ENCODE data around the gene CNTNAP5.

CNTNAP5 gene

DNA sequence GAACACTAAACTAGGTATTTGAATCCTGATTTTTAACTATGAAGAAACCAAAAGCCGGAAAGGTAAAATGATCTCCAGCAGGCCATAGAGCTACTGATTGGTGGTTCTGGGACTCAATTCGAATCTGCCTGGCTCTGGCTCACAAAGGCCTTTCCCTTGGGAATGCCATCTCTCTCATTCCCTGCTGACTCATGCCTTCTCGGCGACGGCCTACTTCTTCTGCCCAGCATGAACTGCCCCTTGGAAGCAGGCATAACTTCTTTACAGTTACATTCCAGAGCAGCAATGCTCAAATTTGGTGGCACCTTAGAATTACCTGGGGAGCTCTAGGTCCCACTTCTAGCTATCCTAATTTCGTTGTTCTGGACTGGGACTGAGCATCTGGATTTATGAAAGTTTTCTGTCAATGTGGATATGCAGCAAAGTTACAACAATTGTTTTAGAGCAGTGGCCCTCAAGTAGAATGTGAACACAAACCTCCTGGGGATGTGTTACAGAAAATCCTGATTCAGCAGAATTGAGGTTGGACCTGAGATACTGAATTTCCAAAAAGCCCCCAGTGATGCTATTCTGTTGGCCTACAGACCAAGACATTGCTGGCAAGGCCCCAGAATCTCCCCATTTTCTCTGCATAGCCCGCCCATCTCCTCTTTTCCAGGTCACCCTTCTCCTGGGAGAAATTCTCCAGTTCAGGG, 261.1 kb downstream of the CNTNAP5 start:
- TF ChIP-seq POLR2A (IDR thresholded peaks at IDR 0.05; ENCODE audit: extremely low read depth, insufficient read length): no peak
- H3K4me3 ChIP-seq (ENCODE audit: low read depth, low read length): no peak overlapping the region
- DNase-seq (ENCODE audit: low read depth): no peak

- TF ChIP-seq MYC (IDR thresholded peaks at IDR 0.05; ENCODE audit: low read depth, low read length) (no peak), POLR2A (IDR thresholded peaks at IDR 0.05; ENCODE audit: extremely low read depth, insufficient read length) (no peak)
- TF ChIP-seq, protein P1, sequence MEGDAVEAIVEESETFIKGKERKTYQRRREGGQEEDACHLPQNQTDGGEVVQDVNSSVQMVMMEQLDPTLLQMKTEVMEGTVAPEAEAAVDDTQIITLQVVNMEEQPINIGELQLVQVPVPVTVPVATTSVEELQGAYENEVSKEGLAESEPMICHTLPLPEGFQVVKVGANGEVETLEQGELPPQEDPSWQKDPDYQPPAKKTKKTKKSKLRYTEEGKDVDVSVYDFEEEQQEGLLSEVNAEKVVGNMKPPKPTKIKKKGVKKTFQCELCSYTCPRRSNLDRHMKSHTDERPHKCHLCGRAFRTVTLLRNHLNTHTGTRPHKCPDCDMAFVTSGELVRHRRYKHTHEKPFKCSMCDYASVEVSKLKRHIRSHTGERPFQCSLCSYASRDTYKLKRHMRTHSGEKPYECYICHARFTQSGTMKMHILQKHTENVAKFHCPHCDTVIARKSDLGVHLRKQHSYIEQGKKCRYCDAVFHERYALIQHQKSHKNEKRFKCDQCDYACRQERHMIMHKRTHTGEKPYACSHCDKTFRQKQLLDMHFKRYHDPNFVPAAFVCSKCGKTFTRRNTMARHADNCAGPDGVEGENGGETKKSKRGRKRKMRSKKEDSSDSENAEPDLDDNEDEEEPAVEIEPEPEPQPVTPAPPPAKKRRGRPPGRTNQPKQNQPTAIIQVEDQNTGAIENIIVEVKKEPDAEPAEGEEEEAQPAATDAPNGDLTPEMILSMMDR (IDR thresholded peaks at IDR 0.05; ENCODE audit: low read depth, low read length): no peak
- TF ChIP-seq, protein P2, sequence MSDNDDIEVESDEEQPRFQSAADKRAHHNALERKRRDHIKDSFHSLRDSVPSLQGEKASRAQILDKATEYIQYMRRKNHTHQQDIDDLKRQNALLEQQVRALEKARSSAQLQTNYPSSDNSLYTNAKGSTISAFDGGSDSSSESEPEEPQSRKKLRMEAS (IDR thresholded peaks at IDR 0.05; ENCODE audit: low read depth, low read length): no peak
- no peak overlapping the region for H3K4me3 ChIP-seq (ENCODE audit: low read depth, low read length)
- DNase-seq (ENCODE audit: low read depth): no peak
Observed at GRCh38 chr2:124289060-124289459, 264.0 kb downstream of the CNTNAP5 start.

GRCh38 chr2:124289615-124290014, 264.5 kb downstream of the CNTNAP5 start:
- no peak for TF ChIP-seq POLR2A (IDR thresholded peaks at IDR 0.05; ENCODE audit: extremely low read depth, insufficient read length)
- TF ChIP-seq, protein P2 (IDR thresholded peaks at IDR 0.05; ENCODE audit: low read depth, low read length): no peak
- no peak for TF ChIP-seq MYC (IDR thresholded peaks at IDR 0.05; ENCODE audit: low read depth, low read length)
- TF ChIP-seq, protein P1 (IDR thresholded peaks at IDR 0.05; ENCODE audit: low read depth, low read length): no peak
- DNase-seq (ENCODE audit: low read depth): no peak
- H3K4me3 ChIP-seq (ENCODE audit: low read depth, low read length): no peak overlapping the region

- DNase-seq (ENCODE audit: low read depth): no peak
- TF ChIP-seq, protein P1 (IDR thresholded peaks at IDR 0.05; ENCODE audit: low read depth, low read length): no peak
- TF ChIP-seq POLR2A (IDR thresholded peaks at IDR 0.05; ENCODE audit: extremely low read depth, insufficient read length): no peak
- TF ChIP-seq MYC (IDR thresholded peaks at IDR 0.05; ENCODE audit: low read depth, low read length): no peak
- H3K4me3 ChIP-seq (ENCODE audit: low read depth, low read length): no peak overlapping the region
Observed at GRCh38 chr2:124296470-124296869, 271.4 kb downstream of the CNTNAP5 start.

GRCh38 chr2:124301915-124302314, 276.8 kb downstream of the CNTNAP5 start:
- no peak for TF ChIP-seq POLR2A (IDR thresholded peaks at IDR 0.05; ENCODE audit: extremely low read depth, insufficient read length)
- DNase-seq (ENCODE audit: low read depth): no peak
- no peak overlapping the region for H3K4me3 ChIP-seq (ENCODE audit: low read depth, low read length)

GRCh38 chr2:124308319-124309062, 283.4 kb downstream of the CNTNAP5 start:
- TF ChIP-seq POLR2A (IDR thresholded peaks at IDR 0.05; ENCODE audit: extremely low read depth, insufficient read length): no peak
- no peak for TF ChIP-seq MYC (IDR thresholded peaks at IDR 0.05; ENCODE audit: low read depth, low read length)
- DNase-seq (ENCODE audit: low read depth): no peak
- H3K4me3 ChIP-seq (ENCODE audit: low read depth, low read length): no peak overlapping the region

GRCh38 chr2:124309563-124310138, 284.6 kb downstream of the CNTNAP5 start:
- DNase-seq (ENCODE audit: low read depth): no peak
- TF ChIP-seq, protein P2 (IDR thresholded peaks at IDR 0.05; ENCODE audit: low read depth, low read length): no peak
- TF ChIP-seq, protein P1 (IDR thresholded peaks at IDR 0.05; ENCODE audit: low read depth, low read length): no peak
- TF ChIP-seq MYC (IDR thresholded peaks at IDR 0.05; ENCODE audit: low read depth, low read length) (no peak), POLR2A (IDR thresholded peaks at IDR 0.05; ENCODE audit: extremely low read depth, insufficient read length) (no peak)

More at GRCh38 chr2:124309563-124310138, 284.6 kb downstream of the CNTNAP5 start:
- H3K4me3 ChIP-seq (ENCODE audit: low read depth, low read length): no peak overlapping the region
